ENCODE measurements around the gene ADAMTSL5. TPM values are rescaled to one million over a fixed set of nuclear protein-coding genes. Genes with fewer than 3 reads are reported as not detected.
"Not testable (repeated sequence)": the region's sequence is repeated elsewhere in the genome, so short reads cannot be mapped to it uniquely, and the experiment has no call there.

The ADAMTSL5 gene
- total RNA-seq, 2 experiments from 2014 or later: 1.6 to 2.6 TPM

DNA sequence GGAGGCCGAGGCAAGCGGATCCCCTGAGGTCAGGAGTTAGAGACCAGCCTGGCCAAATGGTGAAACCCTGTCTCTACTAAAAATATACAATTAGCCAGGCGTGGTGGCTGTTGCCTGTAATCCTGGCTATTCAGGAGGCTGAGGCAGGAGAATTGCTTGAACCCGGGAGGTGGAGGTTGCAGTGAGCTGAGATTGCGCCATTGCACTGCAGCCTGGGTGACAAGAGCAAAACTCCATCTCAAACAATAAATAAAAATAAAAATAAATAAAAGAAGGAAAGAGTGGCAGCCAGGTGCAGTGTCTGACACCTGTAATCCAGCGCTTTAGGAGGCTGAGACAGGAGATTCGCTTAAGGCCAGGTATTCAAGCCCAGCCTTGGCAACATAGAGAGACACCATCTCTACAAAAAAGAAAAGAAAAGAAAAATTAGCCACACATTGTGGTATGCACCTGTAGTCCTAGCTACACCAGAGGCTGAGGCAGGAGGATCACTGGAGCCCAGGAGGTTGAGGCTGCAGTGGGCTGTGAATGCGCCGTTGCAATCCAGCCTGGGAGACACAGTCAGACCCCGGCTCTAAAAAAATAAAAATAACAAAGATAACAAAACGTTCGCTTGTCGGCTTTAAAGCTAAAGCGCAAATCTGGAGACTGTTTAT, 10.3 kb downstream of the ADAMTSL5 start:
- ChIA-PET CTCF (interaction anchor here (1.1 kb wide), 1 partner anchor 9 kb away, joined by 3 read pairs; no protein-coding TSS in a partner anchor), POLR2A (no interaction called here)

DNA sequence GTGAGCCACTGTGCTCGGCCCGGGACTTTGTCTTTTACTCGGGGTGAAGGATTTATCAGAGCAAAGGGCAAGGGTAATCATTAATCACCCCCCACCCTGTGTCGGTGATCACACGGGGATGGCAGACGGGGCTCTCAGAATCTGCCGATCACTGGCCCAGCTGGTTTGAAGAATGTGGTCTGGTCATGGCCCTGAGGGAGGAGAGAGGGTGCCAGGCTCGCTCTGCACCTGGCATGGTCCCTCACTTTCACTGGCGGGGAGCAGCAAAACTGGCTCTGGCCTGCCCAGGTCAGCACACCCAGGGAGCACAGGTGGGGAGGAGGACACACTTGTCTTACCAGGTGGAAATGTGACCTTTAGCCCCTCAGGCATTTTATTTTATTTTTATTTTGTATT, 11.6 kb downstream of the ADAMTSL5 start:
- POLR2A ChIA-PET: no interaction called here
- CTCF ChIA-PET: interaction anchor here (0.8 kb wide), 1 partner anchor 13 kb away, joined by 3 read pairs; no protein-coding TSS in a partner anchor

DNA sequence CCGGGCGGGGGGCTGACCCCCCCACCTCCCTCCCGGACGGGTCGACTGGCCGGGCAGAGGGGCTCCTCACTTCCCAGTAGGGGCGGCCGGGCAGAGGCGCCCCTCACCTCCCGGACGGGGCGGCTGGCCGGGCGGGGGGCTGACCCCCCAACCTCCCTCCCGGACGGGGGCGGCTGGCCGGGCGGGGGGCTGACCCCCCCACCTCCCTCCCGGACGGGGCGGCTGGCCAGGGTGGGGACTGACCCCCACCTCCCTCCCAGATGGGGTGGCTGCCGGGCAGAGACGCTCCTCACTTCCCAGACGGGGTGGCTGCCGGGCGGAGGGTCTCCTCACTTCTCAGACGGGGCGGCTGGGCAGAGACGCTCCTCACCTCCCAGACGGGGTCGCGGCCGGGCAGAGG, 13.6 kb downstream of the ADAMTSL5 start:
- POLR2A ChIA-PET, CTCF ChIA-PET: not testable (repeated sequence)

DNA sequence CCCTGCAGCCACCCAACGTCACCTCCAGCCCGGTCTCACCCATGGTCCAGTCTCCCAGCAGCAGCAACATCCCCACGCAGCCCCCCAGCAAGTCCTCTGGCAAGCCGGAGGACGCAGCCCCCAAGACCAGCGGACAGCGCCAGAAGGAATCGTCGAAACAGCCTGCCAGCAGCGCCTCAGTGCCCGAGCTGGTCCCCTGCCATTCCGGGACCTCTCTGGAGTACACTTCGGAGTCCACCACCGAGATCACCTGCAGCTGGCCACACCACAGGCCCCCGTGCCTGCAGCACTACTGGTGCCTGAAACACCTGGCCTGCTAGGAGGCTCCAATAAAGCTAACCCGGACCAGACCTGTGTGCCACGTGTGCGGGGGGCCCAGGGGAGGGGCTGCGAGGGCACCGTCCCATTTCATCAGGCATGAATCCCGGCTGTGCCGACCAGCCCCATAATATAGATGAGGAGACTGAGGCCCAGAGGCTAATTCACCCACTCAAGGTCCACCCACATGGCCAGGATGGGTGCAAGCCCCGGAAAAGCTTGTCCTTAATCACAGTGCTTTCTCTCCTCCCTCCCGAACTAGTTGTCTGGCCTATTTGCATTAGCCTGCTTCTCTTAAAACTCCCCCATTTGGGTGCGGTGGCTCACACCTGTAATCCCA, 15.1 kb downstream of the ADAMTSL5 start:
- ChIA-PET POLR2A (no interaction called here), CTCF (interaction anchor here (1.3 kb wide), 1 partner anchor 11 kb away, joined by 5 read pairs; no protein-coding TSS in a partner anchor)

DNA sequence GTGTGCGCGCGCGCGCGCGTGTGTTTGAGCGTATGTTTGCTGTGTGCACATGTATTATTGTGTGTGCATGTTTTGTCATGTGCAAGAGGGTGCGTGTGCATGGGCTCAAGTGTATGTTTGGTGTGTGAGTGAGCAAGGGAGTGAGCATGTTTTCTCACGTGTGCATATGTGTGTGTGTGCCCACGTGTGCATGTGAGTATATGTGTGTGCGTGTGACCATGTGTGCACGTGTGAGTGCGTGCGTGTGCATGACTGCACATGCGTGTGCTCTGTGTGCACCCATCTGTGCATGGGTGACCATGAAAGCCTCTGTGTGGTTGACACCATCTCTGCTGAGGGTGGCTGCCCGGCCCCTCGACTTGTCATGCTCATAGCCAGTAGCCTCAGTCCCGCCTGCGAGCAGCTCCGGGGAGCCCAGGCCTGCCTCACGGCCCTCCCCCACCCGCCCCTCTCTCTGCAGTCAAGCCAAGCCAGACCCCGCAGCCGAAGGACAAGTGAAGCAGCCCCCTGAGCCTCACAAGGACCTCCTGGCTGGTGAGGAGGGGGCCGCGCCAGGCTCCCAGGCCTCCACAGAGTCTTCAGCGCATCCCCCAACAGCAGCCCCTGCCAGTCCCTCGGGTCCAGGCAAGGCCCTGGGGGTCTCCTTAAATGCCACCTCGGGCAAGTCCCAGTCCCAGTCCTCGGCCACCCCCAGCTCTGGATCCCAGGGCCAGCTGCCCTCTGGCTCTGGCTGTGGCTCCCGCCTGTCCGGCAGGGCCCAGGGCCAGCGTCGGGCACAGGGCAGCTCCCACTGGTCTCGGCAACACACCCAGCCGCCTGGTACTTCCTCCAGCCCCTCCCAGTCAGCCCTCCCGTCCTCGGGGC, 15.9 kb downstream of the ADAMTSL5 start:
- CTCF ChIA-PET: interaction anchor here (1.3 kb wide), 1 partner anchor 12 kb away, joined by 5 read pairs; no protein-coding TSS in a partner anchor
- POLR2A ChIA-PET: no interaction called here

DNA sequence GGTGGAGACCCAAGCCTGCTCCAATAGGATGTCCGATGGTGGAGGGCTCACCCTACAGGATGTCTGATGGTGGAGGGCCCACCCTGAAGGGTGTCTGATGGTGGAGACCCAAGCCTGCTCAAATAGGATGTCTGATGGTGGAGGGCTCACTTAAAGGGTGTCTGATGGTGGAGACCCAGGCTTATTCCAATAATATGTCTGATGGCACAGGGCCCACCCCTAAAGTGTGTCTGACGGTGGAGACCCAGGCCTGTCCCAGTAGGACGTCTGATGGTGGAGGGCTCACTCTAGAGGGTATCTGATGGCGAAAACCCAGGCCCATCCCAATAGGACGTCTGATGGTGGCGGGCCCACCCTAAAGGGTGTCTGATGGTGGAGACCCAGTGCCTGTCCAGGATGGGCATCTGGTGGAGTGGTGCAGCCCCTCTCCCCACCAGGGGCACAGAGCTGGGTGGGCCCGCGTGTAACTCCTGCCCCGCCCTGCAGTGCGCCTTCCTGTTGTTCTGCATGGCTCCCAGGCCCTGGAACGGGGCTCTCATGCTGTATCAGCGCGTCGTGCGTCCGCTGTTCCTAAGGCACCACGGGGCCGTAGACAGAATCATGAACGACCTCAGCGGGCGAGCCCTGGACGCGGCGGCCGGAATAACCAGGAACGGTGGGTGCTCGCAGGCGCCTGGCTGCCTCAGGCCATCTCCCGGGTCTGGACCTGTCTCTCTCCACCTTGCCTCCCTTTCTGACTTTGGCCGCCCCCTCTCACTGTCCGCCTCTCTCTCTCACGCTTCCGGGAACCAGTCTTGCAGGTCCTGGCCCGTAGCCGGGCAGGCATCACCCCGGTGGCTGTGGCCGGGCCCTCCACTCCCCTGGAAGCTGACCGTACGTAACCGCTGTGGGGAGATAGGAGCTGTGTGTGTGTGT, 16.8 kb downstream of the ADAMTSL5 start:
- ChIA-PET CTCF (no interaction called here), POLR2A (interaction anchor here (0.5 kb wide), 1 partner anchor 23 kb away, joined by 6 read pairs; no protein-coding TSS in a partner anchor)

DNA sequence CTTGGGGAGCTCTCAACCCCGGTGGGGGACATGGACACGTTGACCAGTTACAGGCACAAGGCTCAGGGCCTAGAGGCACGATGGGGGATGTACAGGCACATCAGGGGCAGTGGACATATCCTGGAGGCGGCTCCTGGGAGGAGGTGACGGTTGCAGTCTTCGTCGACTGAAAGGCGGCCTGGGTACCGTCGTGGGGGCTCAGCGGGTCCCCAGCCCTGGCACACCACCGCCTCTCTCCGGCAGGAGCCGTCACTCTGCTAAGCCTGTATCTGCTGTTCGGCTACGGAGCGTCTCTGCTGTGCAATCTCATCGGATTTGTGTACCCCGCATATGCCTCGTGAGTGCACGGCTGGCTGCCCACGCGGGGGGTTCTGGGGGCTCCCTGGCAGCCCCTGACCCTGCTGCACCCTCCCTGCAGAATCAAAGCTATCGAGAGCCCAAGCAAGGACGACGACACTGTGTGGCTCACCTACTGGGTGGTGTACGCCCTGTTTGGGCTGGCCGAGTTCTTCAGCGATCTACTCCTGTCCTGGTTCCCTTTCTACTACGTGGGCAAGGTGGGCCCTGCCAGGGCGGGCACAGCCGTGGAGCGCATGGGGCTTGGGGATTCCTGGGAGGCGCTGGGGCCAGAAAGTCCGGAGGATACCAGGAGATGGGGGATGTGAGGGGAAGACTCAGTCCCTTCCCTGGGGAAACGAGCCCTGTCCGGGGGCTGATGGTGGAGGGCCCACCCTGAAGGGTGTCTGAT, 17.6 kb downstream of the ADAMTSL5 start:
- ChIA-PET CTCF (no interaction called here), POLR2A (no interaction called here)

DNA sequence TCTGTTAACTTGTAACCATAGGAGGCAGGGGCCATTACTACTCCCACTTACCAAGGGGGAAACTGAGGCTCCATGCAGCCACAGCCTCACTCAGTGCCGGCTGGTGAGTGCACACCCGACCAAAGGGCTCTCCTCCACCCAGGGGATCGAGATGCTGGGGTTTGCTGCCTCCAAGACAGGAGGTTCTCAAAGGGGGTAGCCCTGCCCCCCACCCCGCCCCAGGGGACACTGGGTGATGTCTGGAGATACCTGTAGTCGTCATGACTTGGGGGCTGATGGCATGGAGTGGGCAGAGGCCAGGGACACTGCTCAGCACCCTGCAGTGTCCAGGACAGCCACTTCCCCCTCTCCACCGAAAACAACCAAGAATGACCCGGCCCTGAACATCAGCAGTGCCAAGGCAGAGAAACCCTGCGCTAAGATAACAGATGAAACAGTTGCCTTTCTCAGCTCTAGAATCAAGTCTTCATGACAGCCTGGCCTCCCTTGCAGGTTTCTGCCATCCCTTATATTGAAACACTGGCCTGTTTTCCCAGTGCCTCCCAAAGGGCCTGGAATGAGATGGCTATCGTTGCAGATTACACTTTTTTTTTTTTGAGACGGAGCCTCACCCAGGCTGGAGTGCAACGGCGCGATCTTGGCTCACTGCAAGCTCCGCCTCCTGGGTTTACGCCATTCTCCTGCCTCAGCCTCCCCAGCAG, 18.6 kb downstream of the ADAMTSL5 start:
- ChIA-PET POLR2A (no interaction called here), CTCF (no interaction called here)

DNA sequence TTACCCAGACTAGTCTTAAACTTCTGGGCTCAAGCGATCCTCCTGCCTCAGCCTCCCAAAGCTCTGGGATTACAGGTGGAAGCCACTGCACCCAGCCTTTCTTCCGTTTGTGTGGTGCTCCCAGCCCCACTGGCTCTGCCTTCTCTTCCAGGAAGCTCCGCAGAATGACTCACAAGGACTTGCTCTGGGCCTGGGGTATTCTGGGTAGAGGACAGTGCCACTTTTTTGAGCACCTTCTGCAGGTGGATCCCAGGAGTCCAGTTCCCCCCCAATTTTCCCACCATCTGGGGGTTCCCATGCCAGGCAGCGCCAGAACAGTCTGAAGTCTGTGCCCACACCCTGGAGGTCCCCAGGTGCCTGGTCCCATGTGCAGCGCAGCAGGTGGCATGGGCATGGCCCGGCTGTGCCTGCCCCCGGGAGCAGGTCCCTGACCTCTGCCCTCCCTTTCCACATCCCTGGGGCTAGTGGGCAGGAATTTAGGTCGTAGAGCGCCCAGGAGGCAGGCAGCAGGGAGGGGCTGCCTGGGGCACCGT, 20.3 kb downstream of the ADAMTSL5 start:
- CTCF ChIA-PET: no interaction called here
- POLR2A ChIA-PET: no interaction called here

DNA sequence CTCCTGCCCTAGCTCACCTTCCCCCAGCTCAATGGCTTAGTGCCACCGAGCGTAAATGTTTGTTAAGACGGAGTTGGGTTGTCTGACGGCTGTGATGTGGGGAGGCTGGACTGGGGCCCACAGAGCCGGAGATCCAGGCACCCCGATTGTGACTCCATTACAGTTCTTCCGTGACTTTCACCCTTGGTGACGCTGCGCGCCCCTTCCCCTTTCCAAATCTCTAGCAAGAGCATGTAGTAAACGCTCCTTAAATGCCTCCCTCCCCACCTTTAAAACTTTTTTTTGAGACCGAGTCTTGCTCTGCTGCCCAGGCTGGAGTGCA, 21.0 kb downstream of the ADAMTSL5 start:
- CTCF ChIA-PET: interaction anchor here (1.3 kb wide), 1 partner anchor 54 kb away, joined by 5 read pairs; no protein-coding TSS in a partner anchor
- POLR2A ChIA-PET: no interaction called here

DNA sequence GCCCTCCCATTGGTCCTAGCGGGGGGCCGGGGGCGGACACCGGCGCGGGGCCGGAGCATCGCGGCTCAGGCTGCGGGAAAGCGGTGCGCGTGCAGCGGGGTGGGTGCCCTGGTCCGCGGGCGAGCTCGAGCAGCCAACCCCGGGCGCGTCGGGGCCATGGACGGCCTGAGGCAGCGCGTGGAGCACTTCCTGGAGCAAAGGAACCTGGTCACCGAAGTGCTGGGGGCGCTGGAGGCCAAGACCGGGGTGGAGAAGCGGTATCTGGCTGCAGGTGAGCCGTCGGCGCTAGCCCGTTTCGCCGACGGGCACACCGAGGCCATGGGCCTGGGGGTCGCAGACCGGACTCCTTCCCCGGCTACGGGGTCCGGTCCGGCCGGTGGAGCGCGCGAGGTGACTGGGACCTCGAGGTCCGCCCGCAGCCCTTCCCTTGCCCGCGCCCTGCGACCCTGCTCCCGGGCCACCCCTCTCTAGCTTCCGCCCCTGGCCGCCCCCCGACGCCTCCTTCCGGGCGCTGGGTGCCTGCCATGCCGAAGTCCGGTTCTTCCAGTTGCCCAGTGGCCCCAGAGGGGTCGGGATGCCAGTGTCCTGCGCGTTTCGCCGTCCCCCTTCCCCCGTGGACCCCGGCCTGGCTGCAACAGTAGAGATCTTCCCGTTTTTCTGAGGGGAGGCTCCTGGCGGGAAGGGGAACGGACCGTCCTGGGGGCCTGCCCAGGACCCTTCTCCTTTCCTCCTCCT, 21.5 kb downstream of the ADAMTSL5 start, which contains the start of gene REEP6:
REEP6 (plus strand) TSS at position 68 of the 735 bp plus-strand sequence; CDS start at position 157, 89 bp downstream.
- ChIA-PET CTCF (interaction anchor here (0.6 to 1.3 kb wide), 3 partner anchors 55 to 1136 kb away, joined by 3 to 5 read pairs (median 3); no protein-coding TSS in a partner anchor), POLR2A (interaction anchor here (0.7 to 1.0 kb wide), 2 partner anchors 212 to 464 kb away, joined by 4 to 7 read pairs; no protein-coding TSS in a partner anchor)

DNA sequence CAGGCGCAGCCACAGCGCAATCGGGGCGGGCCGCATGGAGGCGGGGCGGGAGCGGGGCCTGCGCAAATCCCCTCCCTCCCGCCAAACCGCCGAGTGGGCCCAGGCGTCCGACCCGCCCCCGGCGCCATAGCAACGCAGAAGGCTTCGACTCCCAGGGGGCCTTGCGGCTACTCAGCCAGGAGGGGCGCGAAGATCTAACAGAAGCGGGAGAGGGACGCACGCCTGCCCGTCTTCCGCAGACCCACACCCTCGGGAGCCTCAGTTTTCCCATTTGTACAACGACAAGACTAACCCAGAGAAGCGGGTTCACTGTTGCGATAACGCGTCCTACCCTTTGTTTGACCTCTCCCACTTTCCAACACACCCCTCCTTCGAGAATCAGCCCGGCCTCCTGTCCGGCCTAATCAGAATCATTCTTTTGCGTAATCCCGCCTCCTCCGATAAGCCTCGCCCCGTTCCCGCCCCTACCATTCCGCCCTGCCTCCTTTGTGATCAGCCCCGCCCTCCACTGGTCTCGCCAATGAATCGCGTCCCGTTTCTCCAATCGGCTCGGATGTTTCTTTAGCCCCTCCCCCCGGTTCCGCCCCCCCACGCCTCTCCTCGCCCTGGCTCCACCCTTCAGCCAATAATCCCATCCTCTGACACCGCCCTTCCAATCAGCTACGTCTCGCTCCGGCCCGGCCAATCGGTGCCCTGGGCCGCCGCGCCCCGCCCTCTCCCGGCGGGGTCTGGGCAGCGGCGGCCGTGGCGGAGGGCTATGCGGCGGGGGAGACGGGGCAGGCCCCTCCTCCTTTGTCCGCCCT, 22.3 kb downstream of the ADAMTSL5 start, which contains the start of gene PCSK4:
PCSK4 (minus strand) TSS at position 40 of the 803 bp plus-strand sequence; CDS start at position 36, 4 bp downstream.
- ChIA-PET CTCF (interaction anchor here (0.6 to 1.3 kb wide), 3 partner anchors 56 to 1137 kb away, joined by 3 to 5 read pairs (median 3); no protein-coding TSS in a partner anchor), POLR2A (interaction anchor here (0.7 to 1.0 kb wide), 2 partner anchors 211 to 463 kb away, joined by 4 to 7 read pairs; no protein-coding TSS in a partner anchor)

DNA sequence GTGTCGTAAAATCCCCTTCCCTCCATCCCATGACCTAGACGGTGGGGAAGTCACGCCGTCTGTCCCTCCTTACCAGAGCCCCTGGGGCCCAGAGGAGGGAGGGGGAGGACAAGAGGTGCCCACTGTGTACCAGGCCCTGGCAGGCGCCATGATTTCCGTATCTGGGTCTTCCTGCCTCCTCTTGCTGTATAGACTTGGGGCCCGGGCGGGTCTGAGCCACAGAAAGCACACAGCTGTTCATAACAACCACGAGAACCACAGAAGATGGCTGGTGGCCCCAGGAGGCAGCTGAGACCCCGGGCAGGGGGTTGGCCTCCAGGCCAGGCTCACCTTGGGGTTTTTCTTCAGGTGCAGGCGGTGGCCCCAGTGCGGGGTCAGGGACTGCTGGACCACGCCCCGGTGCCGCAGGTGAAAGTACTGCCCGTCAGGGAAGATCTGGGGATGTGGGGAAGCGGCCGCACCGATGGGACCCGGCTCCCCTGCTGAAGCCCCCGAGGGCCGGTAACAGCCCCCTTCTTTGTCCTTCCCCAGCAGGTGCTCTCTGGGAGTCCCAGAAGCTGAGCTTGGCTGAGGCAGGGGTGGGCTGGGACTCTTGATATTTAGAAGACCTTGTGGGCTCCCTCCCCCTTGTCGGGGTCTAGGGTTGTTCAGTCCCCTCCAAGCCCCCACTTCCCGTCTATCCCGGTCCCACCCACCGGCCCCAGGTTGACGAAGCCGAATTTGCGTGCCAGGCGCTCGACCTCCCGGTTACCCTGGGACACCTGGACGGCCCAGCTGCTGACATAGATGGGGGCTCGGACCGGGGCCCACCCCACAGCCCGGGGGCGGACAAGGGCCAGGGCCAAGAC, 23.1 kb downstream of the ADAMTSL5 start:
- CTCF ChIA-PET: interaction anchor here (0.7 kb wide), 1 partner anchor 291 kb away, joined by 3 read pairs; no protein-coding TSS in a partner anchor
- POLR2A ChIA-PET: no interaction called here

DNA sequence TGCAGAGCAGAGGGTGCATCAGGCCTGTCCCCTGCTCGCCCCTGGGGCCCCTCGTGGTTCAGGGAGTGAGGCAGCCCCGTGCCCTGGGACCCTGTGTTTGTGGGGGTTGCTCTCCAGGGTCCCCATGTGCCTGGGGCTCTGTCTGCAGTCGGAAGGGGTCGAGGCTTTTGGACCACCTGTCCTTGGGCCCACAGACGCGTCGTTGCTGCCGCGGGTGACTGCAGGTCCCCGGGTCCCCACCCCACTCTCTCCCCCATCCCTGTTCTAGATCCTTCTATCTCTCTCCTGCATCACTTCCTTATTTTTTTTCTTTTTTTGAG, 24.6 kb downstream of the ADAMTSL5 start:
- CTCF ChIA-PET: no interaction called here
- POLR2A ChIA-PET: no interaction called here

Data from activated CD8-positive, alpha-beta memory T cell treated with anti-CD3 and anti-CD28 coated beads for 36 hours (primary cell).